ENCODE measurements around the gene ADAMTSL4.

GRCh38 chr1:150596976-150597375, 47.8 kb downstream of the ADAMTSL4 start:
- no peak for TF ChIP-seq POLR2A (IDR thresholded peaks at IDR 0.05)
- no peak for TF ChIP-seq CTCF (IDR thresholded peaks at IDR 0.05)
